Dedifferentiated amniotic fluid mesenchymal stem cell (primary cell): ENCODE measurements around the gene TARS3.

Experiments
- DNase-seq: peaks from one replicate; pipeline ENCODE4 v3.0.0-alpha.2; 2016; ENCODE audit errors: extremely low spot score

The TARS3 gene

DNA sequence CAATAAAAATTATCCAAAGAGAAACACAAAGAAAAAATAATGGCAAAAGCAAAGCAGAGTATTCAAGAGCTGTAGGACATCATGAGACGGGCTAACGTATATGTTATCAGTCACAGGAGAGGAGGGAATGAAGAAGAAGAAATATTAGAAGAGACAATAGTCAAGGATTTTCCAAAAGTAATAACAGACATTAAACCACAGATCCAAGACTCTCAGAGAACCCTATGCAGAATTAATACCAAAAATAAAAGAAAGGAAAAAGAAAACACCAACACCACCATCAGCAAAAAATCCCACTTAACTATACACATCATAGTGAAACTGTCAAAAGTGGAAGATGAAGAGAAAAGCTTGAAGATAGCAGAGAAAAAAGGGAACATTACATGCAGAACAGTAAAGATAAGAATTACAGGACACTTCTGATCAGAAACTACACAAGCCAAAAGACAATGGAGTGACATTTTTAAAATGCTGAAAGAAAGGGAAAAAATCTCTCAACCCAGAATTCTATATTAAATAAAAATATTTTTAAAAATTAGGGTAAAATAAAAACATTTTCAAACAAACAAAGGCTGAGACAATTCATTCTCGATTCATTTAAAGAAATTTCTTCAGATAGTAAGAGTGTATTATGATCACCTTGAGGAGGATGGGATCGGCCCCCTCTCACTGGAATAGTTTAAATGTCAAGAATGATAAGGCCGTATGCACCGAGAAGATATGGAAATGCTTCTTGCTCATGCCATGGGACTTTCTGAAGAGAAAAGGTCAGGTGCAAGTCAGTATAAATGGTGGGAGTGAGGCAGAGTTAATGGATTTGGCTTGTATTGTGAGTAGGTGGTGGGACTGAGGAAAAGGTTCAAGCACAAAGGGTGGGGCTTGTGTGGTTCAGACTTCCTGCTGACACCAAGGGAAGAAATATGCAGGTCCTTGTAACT, 100.6 kb downstream of the TARS3 start:
- no peak for DNase-seq

DNA sequence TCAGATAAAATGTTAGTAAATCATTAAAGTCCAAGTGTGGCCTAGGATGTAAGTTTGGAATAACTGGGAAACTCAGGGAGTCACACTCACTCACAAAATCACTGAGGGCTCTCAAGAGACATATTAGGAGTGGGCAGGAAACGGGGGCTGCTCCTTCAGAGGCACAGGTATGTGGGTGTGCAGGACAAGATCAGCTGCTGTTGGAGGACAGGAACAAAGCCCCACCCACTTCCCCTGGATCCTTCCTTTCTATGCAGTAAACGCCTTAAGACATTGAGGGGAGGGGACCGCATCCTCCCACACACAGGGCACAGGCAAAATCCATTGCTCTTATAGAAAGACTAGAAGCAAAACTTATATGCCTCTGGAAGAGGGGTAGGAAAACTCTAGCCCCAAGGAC, 102.3 kb downstream of the TARS3 start:
- no peak for DNase-seq

DNA sequence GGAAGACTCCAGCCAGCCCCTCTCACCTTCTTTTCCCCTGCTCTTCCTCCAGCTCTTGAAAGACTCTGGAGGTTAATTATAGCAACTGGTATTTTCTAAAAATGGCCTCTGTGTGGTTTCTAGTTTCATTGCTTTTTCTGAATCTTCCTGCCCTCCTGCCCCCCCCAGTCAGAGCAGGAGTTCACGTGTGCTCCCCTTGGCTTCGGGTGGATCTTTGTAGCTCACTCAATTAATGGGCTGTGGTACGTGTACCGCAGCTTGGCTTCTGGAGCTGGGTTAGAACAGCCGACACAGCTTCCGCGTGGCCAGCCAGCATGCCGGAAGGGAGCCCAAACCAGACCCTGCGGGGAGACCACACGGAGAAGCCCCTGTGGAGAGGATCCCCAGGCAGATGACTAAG, 103.6 kb downstream of the TARS3 start:
- no peak for DNase-seq

DNA sequence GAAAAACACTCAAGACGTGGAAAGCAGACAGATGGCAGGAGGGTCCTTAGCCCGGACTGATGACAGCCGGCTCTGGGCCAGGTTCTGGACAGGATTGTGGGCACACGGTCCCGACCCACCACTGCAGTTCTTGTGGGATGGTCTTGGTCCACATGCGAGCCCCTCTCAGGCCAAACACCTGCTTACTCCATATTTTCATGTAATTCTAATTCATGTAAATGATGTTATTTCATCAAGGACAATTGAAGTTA, 104.7 kb downstream of the TARS3 start:
- no peak for DNase-seq

DNA sequence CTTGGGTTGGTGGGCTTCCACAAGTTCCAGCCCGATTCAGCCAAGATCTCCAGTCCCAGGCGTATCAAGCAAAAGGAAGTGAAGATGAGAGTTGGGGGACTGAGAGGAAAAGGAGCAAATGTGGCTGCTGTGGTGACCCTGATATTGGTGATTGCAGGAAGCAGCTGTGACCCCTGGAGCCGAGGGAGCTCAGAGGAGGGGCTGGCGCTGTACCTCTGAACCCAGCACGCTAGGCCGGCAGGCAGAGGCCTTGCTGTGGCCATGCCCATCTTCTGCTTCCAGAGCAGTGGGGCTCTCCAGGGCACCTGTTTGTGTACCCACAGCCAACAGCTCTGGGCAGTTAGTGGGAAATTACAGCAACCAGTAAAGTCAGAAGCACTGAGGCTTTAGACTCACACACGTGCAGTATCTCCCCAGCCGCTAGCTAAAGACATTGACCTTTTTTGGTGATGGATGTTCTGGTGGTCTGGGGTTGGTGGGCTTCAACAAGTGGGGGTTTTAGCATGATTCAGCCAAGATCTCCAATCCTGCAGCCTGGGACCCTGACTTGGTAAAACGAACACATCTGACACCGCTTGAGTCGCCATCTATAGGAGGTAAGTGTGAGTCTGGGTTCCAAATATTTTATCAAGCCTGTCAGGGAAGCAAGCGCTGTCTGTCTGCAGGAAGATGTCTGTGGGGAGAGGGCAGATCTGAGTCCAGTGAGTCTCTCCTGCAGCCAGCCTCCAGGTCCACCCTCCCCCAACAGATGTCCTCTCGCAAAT, 105.2 kb downstream of the TARS3 start:
- DNase-seq, result no peak

DNA sequence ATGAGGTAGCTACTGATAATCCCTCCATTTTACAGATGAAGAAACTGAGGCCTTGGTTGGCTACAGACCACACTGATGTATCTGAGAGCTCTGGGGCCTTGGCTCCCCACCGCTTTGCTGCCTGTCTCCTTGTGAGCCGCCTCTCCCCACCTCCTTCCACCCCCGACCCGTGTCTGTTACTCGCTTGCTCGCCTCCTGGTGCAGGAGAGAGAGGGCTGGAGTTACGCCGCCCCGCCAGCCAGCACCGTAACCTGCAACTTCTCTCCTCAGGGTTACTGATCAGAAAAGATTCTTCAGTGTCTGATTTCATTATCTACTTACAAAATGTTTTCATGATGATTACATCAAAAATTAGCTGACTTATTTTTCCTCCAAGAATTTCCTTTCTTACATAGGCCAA, 106.2 kb downstream of the TARS3 start:
- DNase-seq, result no peak

DNA sequence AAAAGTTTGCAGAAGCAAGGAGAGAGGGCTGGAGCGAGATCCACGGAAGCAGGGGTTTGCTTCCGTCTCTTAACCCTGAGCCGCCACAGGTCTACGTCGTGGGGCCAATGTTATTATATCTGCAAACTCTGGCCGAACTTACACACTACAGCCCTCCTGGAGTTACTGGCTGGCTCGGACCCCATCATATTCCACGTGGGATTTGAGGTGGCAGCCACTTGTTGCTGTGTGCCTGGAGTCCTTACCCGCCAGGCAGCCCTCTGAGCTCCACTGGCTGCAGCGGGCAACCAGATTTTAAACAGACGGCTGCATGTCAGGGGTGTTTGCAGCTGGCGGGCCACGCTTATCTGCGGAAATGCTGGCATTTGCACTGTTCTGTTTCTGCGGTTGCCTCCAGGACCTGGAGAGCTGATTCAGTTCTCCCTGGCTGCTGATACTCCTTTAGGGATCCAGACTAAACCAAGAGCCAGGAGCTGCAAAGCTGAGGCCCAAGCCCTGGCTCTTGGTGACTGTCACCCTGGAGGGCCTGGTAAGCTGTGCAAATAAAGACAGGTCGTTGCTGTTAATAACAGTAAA, 106.8 kb downstream of the TARS3 start:
- DNase-seq, result no peak

DNA sequence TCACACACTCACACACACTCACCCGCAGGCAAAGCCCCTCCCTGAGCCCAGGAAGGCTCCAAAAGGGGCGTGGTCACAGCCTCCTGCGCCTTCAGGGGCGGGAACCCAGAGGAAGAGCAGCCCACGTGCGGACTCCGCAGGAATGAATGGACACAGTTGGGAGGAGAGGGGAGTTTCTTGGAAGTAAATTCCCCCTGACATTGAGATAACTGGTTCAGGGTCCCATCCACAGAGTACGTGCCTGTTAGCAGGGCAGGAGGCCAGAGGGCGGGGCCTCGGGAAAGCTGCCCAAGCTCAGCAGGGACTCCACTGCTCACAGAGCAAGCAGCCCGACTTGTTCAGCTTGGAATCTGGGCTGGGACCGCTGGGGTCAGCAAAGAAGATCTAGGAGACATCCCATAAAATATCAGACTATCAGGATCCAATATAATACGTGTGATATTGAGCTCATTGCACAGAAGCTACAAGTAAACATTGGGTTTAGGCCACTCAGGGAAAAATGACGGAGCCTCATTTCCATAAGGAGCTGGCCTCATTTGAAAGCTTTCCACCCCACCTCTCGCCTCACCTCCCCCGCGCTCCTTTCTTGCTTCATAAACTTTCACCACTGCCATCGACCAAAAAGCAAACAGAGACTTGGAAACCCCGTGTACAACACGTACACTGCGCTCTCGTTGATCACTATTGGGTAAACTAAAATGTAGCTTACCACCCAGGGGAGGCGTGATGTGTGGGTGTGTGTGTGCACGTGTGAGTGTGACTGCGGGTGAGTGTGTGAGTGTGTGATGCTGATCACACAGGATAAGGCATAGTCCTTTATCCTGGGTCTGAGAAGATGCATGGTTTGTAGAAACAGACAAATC, 108.1 kb downstream of the TARS3 start:
- DNase-seq, result no peak

DNA sequence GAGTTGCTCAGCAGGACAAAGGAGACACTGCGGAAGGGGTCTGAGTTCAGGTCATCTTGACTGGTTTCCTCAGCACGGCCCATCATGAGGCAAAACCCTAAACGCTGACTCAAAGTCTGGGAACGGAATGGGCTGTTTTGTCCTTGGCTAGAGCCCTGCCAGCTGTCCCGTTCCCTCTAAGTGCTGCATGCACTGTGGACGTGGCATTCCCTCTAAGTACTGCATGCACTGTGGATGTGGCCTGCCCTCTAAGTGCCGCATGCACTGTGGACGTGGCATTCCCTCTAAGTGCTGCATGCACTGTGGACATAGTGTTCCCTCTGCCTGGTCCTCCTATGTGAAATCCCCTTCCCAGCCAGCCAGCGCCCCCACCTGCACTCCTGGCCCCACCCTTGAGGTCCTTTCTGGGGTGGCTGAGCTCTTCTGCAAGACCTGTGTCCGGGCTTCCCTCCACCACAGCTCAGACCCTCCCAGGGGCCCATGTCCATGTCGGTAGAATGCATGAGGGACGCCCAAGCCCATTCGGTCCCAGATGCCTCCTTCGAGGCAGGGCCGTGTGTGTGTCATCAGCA, 108.8 kb downstream of the TARS3 start:
- no peak for DNase-seq

DNA sequence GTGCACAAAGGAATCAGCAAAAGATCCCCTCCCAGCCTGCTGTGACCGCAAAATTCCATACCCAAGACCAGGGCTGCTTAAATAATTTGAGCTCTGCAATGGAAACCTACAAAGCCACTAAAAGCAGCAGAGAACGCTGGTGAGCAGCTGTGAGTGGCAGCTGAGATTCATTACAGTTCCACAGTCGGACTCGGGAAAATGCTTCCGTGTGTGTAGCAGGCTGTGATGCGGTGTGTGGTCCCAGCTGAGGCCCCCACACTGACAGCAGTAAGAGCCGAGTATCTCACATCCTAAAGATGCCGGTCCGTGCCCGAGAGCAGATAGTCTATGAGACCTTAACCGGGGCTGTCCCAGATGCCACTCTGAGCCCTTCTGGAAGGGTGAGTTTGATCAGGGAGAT, 109.5 kb downstream of the TARS3 start:
- DNase-seq, result no peak

DNA sequence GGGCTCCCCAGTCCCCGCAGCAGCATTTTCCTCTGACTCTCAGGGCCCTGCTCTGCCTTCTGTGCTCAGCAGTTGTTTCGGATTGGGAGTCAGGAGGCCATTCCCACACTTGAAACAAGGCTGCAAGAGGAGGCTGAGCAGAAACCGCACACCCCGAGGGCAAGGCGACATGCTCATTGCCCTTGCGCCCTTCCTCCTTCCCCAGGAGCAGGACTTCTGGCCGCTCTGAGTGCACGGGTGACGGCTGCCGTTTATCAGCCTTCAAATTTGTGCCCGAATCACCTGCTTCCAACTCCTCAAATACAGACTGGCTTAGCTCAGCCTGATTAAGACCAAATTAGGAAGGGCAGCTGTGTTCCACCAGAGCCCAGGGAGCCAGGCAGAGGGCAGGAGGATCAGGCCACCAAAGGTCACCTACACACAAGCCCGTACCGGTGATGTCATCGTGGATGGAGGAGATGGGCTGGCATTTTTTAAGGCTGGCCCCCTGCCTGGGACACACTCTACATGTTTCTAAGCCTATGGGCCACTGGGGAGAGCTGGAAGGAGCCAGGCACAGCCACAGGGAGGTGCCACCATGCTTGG, 110.2 kb downstream of the TARS3 start:
- no peak for DNase-seq

DNA sequence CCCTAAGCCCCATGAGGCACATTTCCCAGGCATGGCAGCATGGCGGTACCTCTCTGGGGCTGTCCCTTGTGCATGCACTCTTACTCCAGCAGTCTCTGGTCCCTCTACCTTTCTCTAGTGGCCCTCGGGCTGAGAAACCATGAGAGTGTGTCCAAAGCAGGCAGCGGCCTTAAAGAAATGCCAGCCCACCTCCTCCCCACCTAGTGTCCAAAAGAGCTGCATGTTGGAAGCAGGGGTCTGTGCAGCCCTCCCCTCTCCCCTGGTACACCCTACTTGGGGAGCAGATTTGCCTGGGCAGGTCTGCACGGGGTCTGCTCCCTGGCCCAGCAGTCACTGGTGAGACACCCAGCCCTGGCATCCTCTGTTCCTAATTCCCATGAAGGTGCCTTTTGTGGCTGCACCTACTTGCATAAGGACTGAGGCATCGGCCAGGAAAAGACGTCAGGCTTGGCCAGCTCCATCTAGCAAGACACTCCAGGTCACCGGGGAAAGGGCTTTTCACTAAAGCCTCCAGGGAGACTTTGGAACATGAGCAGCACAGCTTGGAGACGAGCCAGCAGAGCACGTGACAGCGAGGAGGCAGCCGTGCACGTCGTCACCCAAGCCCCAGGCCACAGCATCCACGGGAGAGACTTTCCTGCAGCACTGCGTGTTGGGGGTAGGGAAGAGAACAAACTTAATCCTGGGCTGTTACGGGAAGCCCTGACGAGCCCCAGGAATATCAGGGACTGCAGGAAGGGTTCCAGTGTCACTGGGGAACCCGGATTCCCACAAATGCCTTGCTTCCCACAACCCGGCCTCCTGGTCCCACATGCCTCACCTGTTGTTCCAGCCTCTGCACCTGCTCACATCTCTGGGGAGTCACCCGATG, 110.9 kb downstream of the TARS3 start:
- DNase-seq, result no peak

DNA sequence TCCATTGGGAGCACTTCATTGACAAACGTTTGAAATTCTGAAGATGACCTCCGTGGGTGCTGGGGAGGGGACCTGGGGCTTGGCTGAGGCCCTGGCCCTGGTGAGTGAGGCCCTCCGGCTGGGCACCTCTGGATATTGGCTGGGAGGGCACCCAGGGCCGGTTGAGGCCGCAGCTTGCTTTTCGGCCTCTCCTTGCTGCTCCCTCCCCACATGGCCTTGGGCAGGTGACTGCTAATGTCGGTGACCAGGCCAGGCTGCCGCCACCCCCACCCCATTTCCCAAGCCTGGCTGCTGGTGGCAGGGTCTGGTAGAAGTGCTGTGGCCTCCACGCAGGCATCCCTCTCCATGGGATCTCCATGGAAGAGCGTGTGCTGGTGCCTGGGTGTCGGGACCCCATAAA, 111.6 kb downstream of the TARS3 start:
- no peak for DNase-seq

DNA sequence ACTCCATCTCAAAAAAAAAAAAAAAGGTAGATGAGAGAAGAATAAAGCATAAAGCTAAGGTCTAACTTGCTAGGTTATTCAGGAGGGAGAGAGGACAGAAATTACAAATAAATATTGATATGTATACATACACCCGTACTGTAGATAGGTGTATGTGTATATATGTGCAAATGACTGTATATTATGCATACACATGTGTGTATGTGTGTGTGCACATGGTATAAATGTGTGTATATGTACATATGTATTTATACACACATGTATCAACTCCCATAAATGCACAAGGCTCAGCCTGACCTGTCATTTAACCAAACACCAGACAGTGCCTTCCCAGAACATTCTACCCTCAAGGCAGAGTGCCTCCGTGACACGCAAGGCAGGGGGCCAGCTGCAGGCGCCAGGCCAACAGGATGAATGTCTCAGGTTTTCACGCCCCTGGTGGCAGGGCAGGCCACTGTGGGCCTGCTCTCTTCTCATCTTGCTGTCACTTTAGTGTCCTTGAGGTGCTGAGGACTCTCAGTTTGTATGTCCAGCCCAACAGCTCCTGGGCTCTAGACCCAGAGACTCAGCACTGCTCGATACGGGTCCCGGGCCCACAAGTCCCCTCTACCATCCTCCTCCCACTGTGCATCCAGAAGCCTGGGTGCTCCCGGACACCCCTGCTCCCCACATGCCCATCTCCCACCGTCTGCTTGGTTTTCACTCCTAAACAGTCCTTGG, 112.5 kb downstream of the TARS3 start:
- DNase-seq, result no peak

DNA sequence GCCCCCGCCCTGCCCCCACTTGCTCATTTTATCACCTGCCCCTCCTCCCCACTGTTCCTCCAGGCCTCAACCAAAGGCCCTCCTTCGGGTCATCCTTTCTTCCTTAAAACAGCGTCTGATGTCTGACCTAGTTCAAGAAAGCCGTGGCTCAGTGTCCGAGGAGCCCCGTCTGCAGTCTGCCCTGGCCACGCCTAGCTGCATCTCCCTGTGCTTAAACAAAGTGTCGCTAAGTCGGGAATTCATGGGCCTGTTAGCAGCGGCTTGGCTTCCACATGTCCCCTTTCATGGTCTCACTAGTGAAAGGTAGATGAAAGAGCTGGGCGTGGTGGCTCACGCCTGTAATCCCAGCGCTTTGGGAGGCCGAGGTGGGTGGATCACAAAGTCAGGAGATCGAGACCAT, 113.3 kb downstream of the TARS3 start:
- DNase-seq, result no peak

DNA sequence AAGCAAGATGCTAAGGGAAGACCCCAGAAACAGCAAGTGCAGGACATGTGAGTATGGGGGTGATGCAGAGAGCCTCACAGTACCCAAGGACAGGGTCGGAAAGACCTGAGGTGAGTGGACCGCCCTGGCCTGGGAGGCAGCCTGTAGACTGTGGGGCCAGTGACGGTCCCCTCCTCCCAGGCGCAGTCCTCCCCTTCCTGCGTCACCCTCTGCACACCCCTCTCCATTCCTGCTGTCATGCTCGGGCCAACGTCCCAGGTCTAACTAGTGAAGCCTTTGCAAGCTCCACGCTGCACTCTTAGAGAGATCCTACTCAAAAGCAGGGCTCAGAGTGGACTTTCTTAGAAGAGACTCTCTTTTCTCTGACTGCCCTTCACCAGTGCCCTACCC, 113.7 kb downstream of the TARS3 start:
- DNase-seq, result no peak

DNA sequence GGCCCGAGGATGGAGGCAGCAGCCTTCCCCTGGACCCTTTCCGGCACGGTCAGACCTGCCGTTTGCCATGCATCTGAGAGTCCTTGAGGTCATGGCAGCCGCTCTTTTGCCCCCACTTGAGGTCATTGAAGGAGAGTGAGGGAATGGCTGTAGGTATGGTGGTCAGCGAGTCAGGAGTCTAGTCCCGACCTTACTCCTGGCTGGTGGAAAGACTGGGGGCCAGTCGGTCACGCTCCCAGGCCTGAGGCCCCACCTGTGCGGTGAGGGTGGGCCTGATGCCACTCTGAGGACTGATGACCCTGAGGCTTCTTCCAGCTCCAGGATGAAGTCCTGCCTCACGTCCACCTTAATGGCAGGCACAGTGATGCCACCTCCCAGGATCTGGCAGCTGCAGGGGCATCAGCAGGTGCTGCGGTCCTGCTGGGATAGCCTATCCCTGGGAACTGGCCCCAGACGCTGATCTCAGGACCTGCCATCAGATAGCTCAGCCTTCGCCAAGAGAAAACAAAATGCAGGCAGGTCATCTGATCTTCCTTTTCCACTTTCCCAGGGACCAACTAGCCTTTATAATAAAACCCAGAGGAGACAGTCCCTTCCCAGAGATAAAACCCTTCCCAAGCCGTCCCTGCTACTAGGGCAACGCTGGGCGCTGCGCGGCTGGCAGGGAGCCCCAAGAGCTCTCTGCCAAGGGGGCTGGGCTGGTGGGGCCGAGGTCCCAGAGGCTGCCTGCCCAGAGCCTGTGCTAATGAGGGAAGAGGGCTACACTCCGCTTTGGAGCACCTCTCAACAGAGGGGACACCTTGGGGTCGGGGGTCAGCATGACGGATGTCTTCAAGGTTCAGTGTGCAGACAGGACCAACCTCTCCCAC, 114.3 kb downstream of the TARS3 start:
- no peak for DNase-seq

DNA sequence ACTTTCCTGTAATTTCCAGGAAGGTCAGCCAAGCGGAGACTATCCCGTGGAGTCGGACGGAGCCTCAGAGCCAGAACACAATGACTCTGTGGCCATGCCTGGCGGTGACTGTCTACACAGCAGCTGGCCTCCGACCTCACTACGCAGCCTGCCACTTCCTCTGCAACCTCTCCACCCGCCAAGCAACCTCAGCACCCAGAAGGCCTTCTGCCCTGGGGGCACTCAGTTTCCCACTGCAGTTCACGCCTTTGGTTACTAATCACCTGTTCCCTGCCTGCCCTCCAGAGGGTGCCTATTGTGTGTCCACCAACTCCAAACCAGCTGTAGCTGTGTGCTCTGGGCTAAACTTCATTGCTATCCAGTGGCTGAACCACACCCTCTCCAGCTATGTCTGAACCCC, 116.1 kb downstream of the TARS3 start:
- DNase-seq, result no peak

DNA sequence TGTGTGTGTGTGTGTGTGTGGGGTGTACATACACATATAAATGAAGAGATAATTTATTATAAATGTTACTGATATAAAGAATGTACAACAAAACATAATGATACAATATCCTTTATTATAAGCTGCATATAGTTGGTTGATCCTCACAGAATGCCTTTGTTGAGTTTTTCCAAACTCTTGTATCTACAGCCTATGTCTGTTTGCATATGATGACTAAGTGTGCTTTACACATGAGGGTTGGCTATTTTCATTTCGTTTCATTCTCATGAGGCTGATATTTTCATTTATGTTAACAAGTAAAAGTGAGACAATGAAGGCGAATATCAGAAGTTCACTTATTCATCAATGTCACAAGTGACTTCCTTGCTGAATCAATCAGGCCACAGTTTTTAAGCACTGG, 117.2 kb downstream of the TARS3 start:
- no peak for DNase-seq
